Spleen (tissue), 11 donors: ENCODE measurements around the gene DENND1A. TPM values are rescaled to one million over a fixed set of nuclear protein-coding genes. Genes with fewer than 3 reads are reported as not detected.

Experiments
- DNase-seq: peaks from one replicate; pipeline ENCODE4 v3.0.0-alpha.2; 2020
- H3K27ac ChIP-seq, 8 donors: fragments of 200-600 bp; sonication (generic) in 7 of 8; 1 replicate in 4 of 8; 2 replicates in 4 of 8; pipeline versions ENCODE4 v1.5.0 to v1.8.0; 2016 to 2021; ENCODE audit warnings: inconsistent platforms in 4 of 8, mild to moderate bottlenecking in 4 of 8, moderate library complexity in 1 of 8
- H3K27me3 ChIP-seq, 7 donors: fragments of 200-600 bp; sonication (generic) in 6 of 7; replicated peaks in 1 of 7; 1 replicate in 4 of 7; 2 replicates in 3 of 7; pipeline versions ENCODE4 v1.5.0 to v1.8.0; 2016 to 2021; ENCODE audit warnings: inconsistent platforms in 3 of 7, mild to moderate bottlenecking in 1 of 7
- H3K36me3 ChIP-seq, 6 donors: fragments of 200-600 bp; sonication (generic) in 5 of 6; 1 replicate in 4 of 6; 2 replicates in 2 of 6; pipeline versions ENCODE4 v1.5.0 to v1.8.0; 2016 to 2021; ENCODE audit warnings: inconsistent platforms in 2 of 6
- H3K4me1 ChIP-seq, 6 donors: fragments of 200-600 bp; sonication (generic) in 5 of 6; 1 replicate in 3 of 6; 2 replicates in 3 of 6; pipeline versions ENCODE4 v1.5.0 to v1.8.0; 2016 to 2021; ENCODE audit warnings: inconsistent platforms in 3 of 6
- H3K4me3 ChIP-seq, 8 donors: fragments of 200-600 bp; sonication (generic) in 7 of 8; 1 replicate in 4 of 8; 2 replicates in 4 of 8; pipeline versions ENCODE4 v1.5.0 to v1.8.0; 2016 to 2021; ENCODE audit warnings: inconsistent platforms in 4 of 8, mild to moderate bottlenecking in 4 of 8, moderate library complexity in 2 of 8
- H3K9me3 ChIP-seq, 8 donors: fragments of 200-600 bp; sonication (generic) in 7 of 8; 1 replicate in 4 of 8; 2 replicates in 4 of 8; pipeline versions ENCODE4 v1.5.0 to v1.8.0; 2016 to 2021; ENCODE audit warnings: inconsistent platforms in 4 of 8
- CTCF ChIP-seq, 11 experiments: fragments of 200-600 bp in 7 of 11; fragments of 450-650 bp in 4 of 11; sonication (generic) in 4 of 11; IDR thresholded peaks in 8 of 11; conservative IDR thresholded peaks in 3 of 11; 1 replicate in 7 of 11; 2 replicates in 4 of 11; pipeline versions ENCODE4 v1.4.0 to v1.8.0; 2016 to 2021; ENCODE audit warnings: antibody characterized with exemption in 11 of 11, inconsistent platforms in 4 of 11, mild to moderate bottlenecking in 1 of 11
- POLR2A ChIP-seq, 3 donors: fragments of 450-650 bp; IDR thresholded peaks; one replicate each; pipeline ENCODE4 v1.5.1; 2017; ENCODE audit warnings: antibody characterized with exemption in 3 of 3, mild to moderate bottlenecking in 1 of 3
- POLR2AphosphoS5 ChIP-seq, 3 donors: sonication (generic); formaldehyde crosslinking; IDR thresholded peaks; one replicate each; pipeline ENCODE4 v1.5.1; 2017; ENCODE audit warnings: antibody characterized with exemption in 3 of 3
- WGBS, 5 donors: extraction: QIAGEN DNeasy Blood & Tissue Kit in 3 of 5; methylation state at CpG; one replicate each; pipeline versions ENCODE4 v1.1.5 to v1.1.7; 2013 to 2018; 5-methylcytosine and 5-hydroxymethylcytosine counted together
- intact Hi-C: fragments of 100-400 bp; cut with DNase I; formaldehyde crosslinking; loops from one replicate; pipeline ENCODE4 v1.15.0; 2023; ENCODE audit warnings: low total_unique reads
- polyA plus RNA-seq, 3 donors: library from polyadenylated mRNA; stranded (reverse); fragments of 200-250 nt; gene quantifications; one replicate each; pipeline ENCODE4 v1.2.1, GENCODE V29; 2013
- total RNA-seq, 7 donors: library from RNA; depleted of rRNA in 3 of 7; stranded (reverse); fragments of >200 nt in 3 of 7; fragmentation: NEBNext Ultra II Directional in 4 of 7; extraction: Animal tissue kit (Norgen Biotek cat#: 25700) in 4 of 7; gene quantifications; one replicate each; pipeline versions ENCODE4 v1.1.0 to v1.2.1, GENCODE V29; 2016 to 2021
- donor health status: healthy with polysubstance abuse.
- donor health status: DM: no; HTN: no; CAD: no; lungs with moderate emphysema.
- donor health status: DM: no; HTN: no; CAD: no.
- donor health status: Bipolar disorder and iron deficiency.
- donor health status: healthy.
- donor health status: DM: no; HTN: no; CAD: no.
- donor health status: DM: yes; HTN: yes; CAD: no.

The DENND1A gene
- total and polyA plus RNA-seq, 10 donors, result 5.4 to 59.3 (median 48.8) TPM

- Histone ChIP-seq H3K4me3 (no peak overlapping the region), H3K36me3 (peaks cover 0 to 51% (median 15%) of the 10 kb centered on the region in 6 donors), H3K27ac (no peak overlapping the region), H3K4me1 (no peaks in the 10 kb centered on the region), H3K9me3 (peaks cover 0 to 30% (median 20%) of the 10 kb centered on the region in 8 donors), H3K27me3 (no peaks in the 10 kb centered on the region)
- no peak for DNase-seq
- intact Hi-C loops, result no loop called here
- TF ChIP-seq POLR2AphosphoS5 (IDR thresholded peaks at IDR 0.05) (no peak), POLR2A (IDR thresholded peaks at IDR 0.05) (no peak), CTCF (IDR thresholded peaks at IDR 0.05 in 8 of 11, conservative IDR thresholded peaks at IDR 0.05 in 3 of 11) (no peak)
- WGBS, 5 donors, result 95 to 100% (median 98%) methylated on average over 5 of the region's 5 CpGs
Observed at GRCh38 chr9:123586275-123586674, 343.7 kb downstream of the DENND1A start.

GRCh38 chr9:123584202-123585176 lies 345.4 kb downstream of the DENND1A start:
- no peak for DNase-seq
- Histone ChIP-seq H3K36me3 (peaks cover 0 to 69% (median 25%) of the 10 kb centered on the region in 6 donors), H3K27ac (no peak overlapping the region), H3K4me1 (no peaks in the 10 kb centered on the region), H3K4me3 (no peak overlapping the region), H3K9me3 (peaks cover 0 to 30% (median 20%) of the 10 kb centered on the region in 8 donors), H3K27me3 (no peaks in the 10 kb centered on the region)
- no peak for TF ChIP-seq CTCF (IDR thresholded peaks at IDR 0.05 in 8 of 11, conservative IDR thresholded peaks at IDR 0.05 in 3 of 11)
- no peak for TF ChIP-seq POLR2AphosphoS5 (IDR thresholded peaks at IDR 0.05)
- TF ChIP-seq POLR2A (IDR thresholded peaks at IDR 0.05), result no peak
- intact Hi-C loops, result no loop called here
- WGBS, 5 donors, result 91 to 98% (median 97%) methylated on average over 8 to 10 of the region's 10 CpGs

GRCh38 chr9:123583646-123584045 lies 346.3 kb downstream of the DENND1A start:
- no peaks in the 10 kb centered on the region for H3K27me3 ChIP-seq
- peaks cover 0 to 78% (median 25%) of the 10 kb centered on the region in 6 donors for H3K36me3 ChIP-seq
- WGBS, 5 donors, result 90 to 97% (median 96%) methylated on average over 2 of the region's 2 CpGs
- no peak overlapping the region for H3K27ac ChIP-seq
- H3K9me3 ChIP-seq, result peaks cover 0 to 27% (median 19%) of the 10 kb centered on the region in 8 donors
- no peak overlapping the region for H3K4me3 ChIP-seq
- DNase-seq, result no peak
- H3K4me1 ChIP-seq, result no peaks in the 10 kb centered on the region
- intact Hi-C loops, result no loop called here
- TF ChIP-seq CTCF (IDR thresholded peaks at IDR 0.05 in 8 of 11, conservative IDR thresholded peaks at IDR 0.05 in 3 of 11) (no peak), POLR2A (IDR thresholded peaks at IDR 0.05) (no peak), POLR2AphosphoS5 (IDR thresholded peaks at IDR 0.05) (no peak)

GRCh38 chr9:123571240-123571639 lies 358.7 kb downstream of the DENND1A start:
- no peak for DNase-seq
- 77 to 88% (median 84%) methylated on average over 2 of the region's 2 CpGs for WGBS, 5 donors
- no peak for TF ChIP-seq POLR2A (IDR thresholded peaks at IDR 0.05)
- H3K27me3 ChIP-seq, result no peaks in the 10 kb centered on the region
- peaks cover 0 to 6% (median 1%) of the 10 kb centered on the region in 6 donors for H3K4me1 ChIP-seq
- intact Hi-C loops, result no loop called here
- no peak overlapping the region for H3K4me3 ChIP-seq
- H3K27ac ChIP-seq, result no peak overlapping the region
- peaks cover 0 to 10% (median under 1%) of the 10 kb centered on the region in 6 donors for H3K36me3 ChIP-seq
- H3K9me3 ChIP-seq, result peaks cover 0 to 12% (median 2%) of the 10 kb centered on the region in 8 donors
